GM23338 (cell line): ENCODE results near the gene STRA6. TPM values are rescaled to one million over a fixed set of nuclear protein-coding genes. Genes with fewer than 3 reads are reported as not detected.

ENCODE experiments used
- ATAC-seq: fragments of 200-7000 bp; cut with Tn5 transposase; 3 replicates; pipeline ENCODE4 v1.9.1; 2020
- DNase-seq: peaks from one replicate; pipeline ENCODE4 v3.0.0-alpha.2; 2015; ENCODE audit warnings: low spot score
- H2AFZ ChIP-seq: fragments of 200-600 bp; sonication (generic); 2 replicates; pipeline ENCODE4 v1.8.0; 2016; ENCODE audit warnings: antibody characterized with exemption, mild to moderate bottlenecking, moderate library complexity
- H3F3A ChIP-seq: fragments of 200-600 bp; sonication (generic); replicated peaks from 2 replicates; pipeline ENCODE4 v1.8.0; 2017; ENCODE audit warnings: antibody characterized with exemption, mixed run types, low read depth
- H3K27ac ChIP-seq: fragments of 200-600 bp; sonication (generic); 2 replicates; pipeline ENCODE4 v1.6.1; 2016; ENCODE audit warnings: low read depth
- H3K27me3 ChIP-seq: fragments of 200-600 bp; sonication (generic); 2 replicates; pipeline ENCODE4 v1.8.0; 2016; ENCODE audit warnings: mild to moderate bottlenecking, mixed run types, moderate library complexity; ENCODE audit not compliant: insufficient read depth
- H3K36me3 ChIP-seq: fragments of 200-600 bp; sonication (generic); 2 replicates; pipeline ENCODE4 v1.8.0; 2016; ENCODE audit warnings: mild to moderate bottlenecking; ENCODE audit not compliant: insufficient read depth
- H3K4me1 ChIP-seq: fragments of 200-600 bp; sonication (generic); 2 replicates; pipeline ENCODE4 v1.8.0; 2016; ENCODE audit warnings: mild to moderate bottlenecking, moderate library complexity; ENCODE audit not compliant: insufficient read depth
- H3K4me2 ChIP-seq: fragments of 200-600 bp; sonication (generic); 2 replicates; pipeline ENCODE4 v1.7.1; 2017; ENCODE audit warnings: mixed run types
- H3K4me3 ChIP-seq: fragments of 200-600 bp; sonication (generic); 2 replicates; pipeline ENCODE4 v1.6.1; 2016; ENCODE audit warnings: mixed run types
- H3K79me2 ChIP-seq: fragments of 200-600 bp; sonication (generic); replicated peaks from 2 replicates; pipeline ENCODE4 v1.8.0; 2017; ENCODE audit warnings: mild to moderate bottlenecking; ENCODE audit not compliant: insufficient read depth
- H3K9me2 ChIP-seq: fragments of 200-600 bp; sonication (generic); 2 replicates; pipeline ENCODE4 v1.8.0; 2017; ENCODE audit not compliant: insufficient read depth
- H4K20me1 ChIP-seq: fragments of 200-600 bp; sonication (generic); replicated peaks from 2 replicates; pipeline ENCODE4 v1.8.0; 2017; ENCODE audit warnings: mild to moderate bottlenecking; ENCODE audit not compliant: insufficient read depth
- H3K27ac Mint-ChIP-seq: 2 replicates; pipeline ENCODE4 v1.8.0; 2020; ENCODE audit warnings: inconsistent platforms, mild to moderate bottlenecking, moderate library complexity, mixed read lengths
- H3K27me3 Mint-ChIP-seq: 3 replicates; pipeline ENCODE4 v1.8.0; 2022; ENCODE audit warnings: low read depth, mild to moderate bottlenecking, moderate library complexity, mixed read lengths, inconsistent platforms; ENCODE audit not compliant: insufficient read depth, poor library complexity
- H3K36me3 Mint-ChIP-seq: 3 replicates; pipeline ENCODE4 v1.8.0; 2021; ENCODE audit warnings: low read depth, mild to moderate bottlenecking, inconsistent platforms, moderate library complexity, mixed read lengths
- H3K4me1 Mint-ChIP-seq: 3 replicates; pipeline ENCODE4 v1.8.0; 2020; ENCODE audit warnings: mild to moderate bottlenecking, inconsistent platforms, mixed read lengths
- H3K4me3 Mint-ChIP-seq: 3 replicates; pipeline ENCODE4 v1.8.0; 2021; ENCODE audit warnings: moderate library complexity, mild to moderate bottlenecking, inconsistent platforms, mixed read lengths
- H3K9me3 Mint-ChIP-seq: 3 replicates; pipeline ENCODE4 v1.8.0; 2020; ENCODE audit warnings: moderate library complexity, mild to moderate bottlenecking, inconsistent platforms, mixed read lengths
- CREB1 ChIP-seq: fragments of 250-450 bp; sonication (Bioruptor Pico); IDR thresholded peaks from 2 replicates; pipeline ENCODE4 v1.5.0; 2020; ENCODE audit warnings: low read depth, mild to moderate bottlenecking, moderate library complexity
- ETS1 ChIP-seq: IDR thresholded peaks from 2 replicates; pipeline ENCODE4 v1.6.1; 2016; ENCODE audit warnings: antibody characterized with exemption
- EZH2 ChIP-seq: fragments of 200-600 bp; sonication (generic); IDR thresholded peaks from one replicate; pipeline ENCODE4 v1.8.0; 2017; ENCODE audit warnings: antibody characterized with exemption, mild to moderate bottlenecking, low read depth; ENCODE audit not compliant: unreplicated experiment
- JUNB ChIP-seq: IDR thresholded peaks from one replicate; pipeline ENCODE4 v1.6.1; 2016; ENCODE audit warnings: antibody characterized with exemption; ENCODE audit not compliant: unreplicated experiment
- REST ChIP-seq: IDR thresholded peaks from one replicate; pipeline ENCODE4 v1.6.1; 2018; ENCODE audit warnings: antibody characterized with exemption; ENCODE audit not compliant: unreplicated experiment
- STAT1 ChIP-seq: IDR thresholded peaks from one replicate; pipeline ENCODE4 v1.6.1; 2016; ENCODE audit warnings: antibody characterized with exemption; ENCODE audit not compliant: unreplicated experiment
- ZNF462 ChIP-seq: fragments of 250-450 bp; sonication (Bioruptor Pico); IDR thresholded peaks from 2 replicates; pipeline ENCODE4 v1.5.0; 2020; ENCODE audit warnings: mild to moderate bottlenecking, moderate library complexity
- polyA plus RNA-seq: library from polyadenylated mRNA; unstranded; fragments of >200 nt; fragmentation: Nextera tagmentation; extraction: Ambion mirVana; gene quantifications from 2 replicates; pipeline ENCODE4 v1.2.1, GENCODE V29; 2016
- total RNA-seq: library from RNA; depleted of rRNA; stranded (reverse); fragments of >200 nt; shearing (Covaris generic); gene quantifications from 2 replicates; pipeline ENCODE4 v1.2.3, GENCODE V29; 2014

STRA6 gene
- total and polyA plus RNA-seq, 2 experiments from 2014 or later: 8.2 to 9.9 TPM

GRCh38 chr15:74222240-74223119 is 19.9 kb upstream of the STRA6 start:
- Mint-ChIP-seq H3K27me3 (peaks cover 84% of the 10 kb centered on the region), H3K4me3 (peak overlapping the region; percentile 47; the same call in 1 of the 3 replicates), H3K27ac (no peak overlapping the region), H3K36me3 (no peaks in the 10 kb centered on the region), H3K9me3 (no peaks in the 10 kb centered on the region; the same call in 2 of the 3 replicates), H3K4me1 (peaks cover 53% of the 10 kb centered on the region)
- H4K20me1 ChIP-seq: no peaks in the 10 kb centered on the region; the same call in 1 of the 2 replicates
- DNase-seq (peak; percentile 51), ATAC-seq (peak; percentile 12)
- TF ChIP-seq JUNB (no peak), EZH2 (peak; percentile 43), ETS1 (no peak), REST (no peak), CREB1 (CRISPR knock-in tag) (no peak)
- peaks cover 100% of the 10 kb centered on the region for H3K27me3 ChIP-seq
- H3K4me3 ChIP-seq: peak overlapping the region; percentile 41
- H3K9me2 ChIP-seq: no peaks in the 10 kb centered on the region
- H3K4me1 ChIP-seq: peaks cover 43% of the 10 kb centered on the region
- H3K36me3 ChIP-seq: no peaks in the 10 kb centered on the region
- no peaks in the 10 kb centered on the region for H3F3A ChIP-seq
- H3K27ac ChIP-seq: no peak overlapping the region
- H3K4me2 ChIP-seq: peak overlapping the region; percentile 71
- H3K79me2 ChIP-seq: no peaks in the 10 kb centered on the region
- H2AFZ ChIP-seq: no peak overlapping the region

GRCh38 chr15:74221399-74222239 is 19.0 kb upstream of the STRA6 start:
- Mint-ChIP-seq H3K27ac (no peak overlapping the region), H3K36me3 (no peaks in the 10 kb centered on the region), H3K4me1 (peaks cover 55% of the 10 kb centered on the region), H3K27me3 (peaks cover 87% of the 10 kb centered on the region), H3K4me3 (no peak overlapping the region), H3K9me3 (no peaks in the 10 kb centered on the region; the same call in 2 of the 3 replicates)
- H4K20me1 ChIP-seq: no peaks in the 10 kb centered on the region; the same call in 1 of the 2 replicates
- peak overlapping the region; percentile 41; the same call in 1 of the 2 replicates for H3K4me3 ChIP-seq
- no peaks in the 10 kb centered on the region for H3K79me2 ChIP-seq
- peaks cover 100% of the 10 kb centered on the region for H3K27me3 ChIP-seq
- no peak for TF ChIP-seq ZNF462 (CRISPR knock-in tag)
- TF ChIP-seq EZH2: peak; percentile 2
- no peak for TF ChIP-seq STAT1
- no peaks in the 10 kb centered on the region for H3K9me2 ChIP-seq
- ATAC-seq (peak; percentile 5), DNase-seq (no peak)
- peaks cover 42% of the 10 kb centered on the region for H3K4me1 ChIP-seq
- H3K4me2 ChIP-seq: peak overlapping the region; percentile 71
- H2AFZ ChIP-seq: no peak overlapping the region
- H3K36me3 ChIP-seq: no peaks in the 10 kb centered on the region
- no peaks in the 10 kb centered on the region for H3F3A ChIP-seq
- H3K27ac ChIP-seq: no peak overlapping the region
